ENCODE measurements around the gene GEMIN4.

DNA sequence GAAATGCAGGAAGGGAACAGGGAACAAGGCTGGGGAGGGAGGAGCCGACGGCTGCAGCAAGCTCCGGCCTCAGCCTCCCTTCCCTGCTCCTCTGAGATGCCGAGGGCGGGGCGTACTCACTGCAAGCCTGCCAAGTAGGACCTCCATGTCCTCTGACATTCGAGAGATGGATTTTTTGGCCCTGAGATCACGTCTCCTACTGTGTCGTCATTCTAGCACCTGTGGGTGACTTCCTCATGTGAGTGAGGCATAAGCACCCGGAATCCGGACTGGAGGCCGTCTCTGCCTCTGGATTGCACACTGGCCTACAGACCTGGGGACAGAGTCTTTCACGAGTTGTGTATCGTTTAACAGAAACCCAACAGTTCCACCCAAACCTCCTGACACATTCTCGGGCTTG, 44.5 kb upstream of the GEMIN4 start:
- TF ChIP-seq CTCF (conservative IDR thresholded peaks at IDR 0.05; ENCODE audit: low read depth, low read length) = no peak
- TF ChIP-seq MAFK (IDR thresholded peaks at IDR 0.05; ENCODE audit: low read depth, low read length) = no peak
- no peak for TF ChIP-seq NFE2L2 (IDR thresholded peaks at IDR 0.05; ENCODE audit: low read depth, low read length)
- no peak for TF ChIP-seq MAZ (IDR thresholded peaks at IDR 0.05; ENCODE audit: borderline replicate concordance, low read depth, low read length)
- TF ChIP-seq POLR2A (IDR thresholded peaks at IDR 0.05; ENCODE audit: low read depth, low read length) = no peak
- TF ChIP-seq RCOR1 (IDR thresholded peaks at IDR 0.05; ENCODE audit: insufficient replicate concordance, low read length) = no peak
- TF ChIP-seq CEBPB (IDR thresholded peaks at IDR 0.05; ENCODE audit: low read depth, low read length) = no peak
- TF ChIP-seq SMC3 (IDR thresholded peaks at IDR 0.05; ENCODE audit: low read depth, low read length) = no peak

Data from IMR-90 (cell line).